Lung microvascular endothelial cell (primary cell): ENCODE data around the gene IGFALS. TPM values are rescaled to one million over a fixed set of nuclear protein-coding genes. Genes with fewer than 3 reads are reported as not detected.

Experiments
- DNase-seq, 2 donors: peaks; one replicate each; pipeline versions ENCODE4 v3.0.0 to v3.0.0-alpha.2; 2010; ENCODE audit warnings: low read depth in 2 of 2
- total RNA-seq: library from RNA; depleted of rRNA; stranded (reverse); fragments of >200 nt; gene quantifications from 2 replicates; pipeline ENCODE4 v1.2.1, GENCODE V29; 2014

IGFALS gene
- total RNA-seq, 1 donor from 2014 or later: not detected

DNA sequence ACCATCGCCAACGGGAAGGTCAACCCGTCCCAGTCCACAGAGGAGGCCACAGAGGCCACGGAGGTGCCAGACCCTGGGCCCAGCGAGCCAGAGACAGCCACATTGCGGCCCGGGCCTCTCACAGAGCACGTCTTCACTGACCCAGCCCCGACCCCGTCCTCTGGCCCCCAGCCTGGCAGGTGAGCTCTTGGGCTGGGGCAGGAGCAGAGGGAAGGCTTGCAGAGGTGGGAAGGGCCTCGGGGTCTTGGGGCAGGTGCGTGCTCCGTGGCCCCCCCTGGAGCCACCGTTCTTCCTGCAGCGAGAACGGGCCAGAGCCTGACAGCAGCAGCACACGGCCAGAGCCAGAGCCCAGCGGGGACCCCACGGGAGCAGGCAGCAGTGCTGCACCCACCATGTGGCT is 27.3 kb downstream of the IGFALS start:
- no peak for DNase-seq

DNA sequence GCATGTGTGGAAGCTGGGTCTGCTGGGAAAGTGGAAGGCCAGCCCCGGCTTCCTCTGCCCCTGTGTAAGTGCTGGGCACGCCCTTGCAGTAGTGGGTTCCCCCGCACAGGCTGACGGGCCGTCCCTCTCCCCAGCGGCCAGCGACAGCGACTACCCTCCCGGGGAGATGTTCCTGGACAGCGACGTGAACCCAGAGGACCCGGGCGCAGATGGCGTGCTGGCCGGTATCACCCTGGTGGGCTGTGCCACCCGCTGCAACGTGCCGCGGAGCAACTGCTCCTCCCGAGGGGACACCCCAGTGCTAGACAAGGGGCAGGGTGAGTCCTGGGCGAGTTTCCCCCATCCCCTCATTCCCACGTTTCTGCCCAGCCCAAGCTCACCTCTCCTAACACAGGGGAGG is 27.7 kb downstream of the IGFALS start:
- no peak for DNase-seq

DNA sequence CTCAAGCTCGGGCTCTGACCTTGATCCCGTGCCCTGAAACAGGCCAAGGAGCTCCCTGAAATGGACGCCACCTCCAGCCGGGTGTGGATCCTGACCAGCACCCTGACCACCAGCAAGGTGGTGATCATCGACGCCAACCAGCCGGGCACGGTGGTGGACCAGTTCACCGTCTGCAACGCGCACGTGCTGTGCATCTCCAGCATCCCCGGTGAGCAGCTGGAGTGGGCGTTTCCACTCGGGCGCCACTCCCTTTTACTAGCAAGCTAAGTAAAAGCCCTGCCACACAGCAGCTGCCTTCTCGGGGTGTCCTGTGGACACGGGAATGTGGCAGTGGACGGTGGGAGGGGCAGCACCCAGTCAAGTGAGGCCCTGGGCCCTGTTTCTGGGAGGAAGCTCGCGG is 28.5 kb downstream of the IGFALS start:
- DNase-seq: no peak

DNA sequence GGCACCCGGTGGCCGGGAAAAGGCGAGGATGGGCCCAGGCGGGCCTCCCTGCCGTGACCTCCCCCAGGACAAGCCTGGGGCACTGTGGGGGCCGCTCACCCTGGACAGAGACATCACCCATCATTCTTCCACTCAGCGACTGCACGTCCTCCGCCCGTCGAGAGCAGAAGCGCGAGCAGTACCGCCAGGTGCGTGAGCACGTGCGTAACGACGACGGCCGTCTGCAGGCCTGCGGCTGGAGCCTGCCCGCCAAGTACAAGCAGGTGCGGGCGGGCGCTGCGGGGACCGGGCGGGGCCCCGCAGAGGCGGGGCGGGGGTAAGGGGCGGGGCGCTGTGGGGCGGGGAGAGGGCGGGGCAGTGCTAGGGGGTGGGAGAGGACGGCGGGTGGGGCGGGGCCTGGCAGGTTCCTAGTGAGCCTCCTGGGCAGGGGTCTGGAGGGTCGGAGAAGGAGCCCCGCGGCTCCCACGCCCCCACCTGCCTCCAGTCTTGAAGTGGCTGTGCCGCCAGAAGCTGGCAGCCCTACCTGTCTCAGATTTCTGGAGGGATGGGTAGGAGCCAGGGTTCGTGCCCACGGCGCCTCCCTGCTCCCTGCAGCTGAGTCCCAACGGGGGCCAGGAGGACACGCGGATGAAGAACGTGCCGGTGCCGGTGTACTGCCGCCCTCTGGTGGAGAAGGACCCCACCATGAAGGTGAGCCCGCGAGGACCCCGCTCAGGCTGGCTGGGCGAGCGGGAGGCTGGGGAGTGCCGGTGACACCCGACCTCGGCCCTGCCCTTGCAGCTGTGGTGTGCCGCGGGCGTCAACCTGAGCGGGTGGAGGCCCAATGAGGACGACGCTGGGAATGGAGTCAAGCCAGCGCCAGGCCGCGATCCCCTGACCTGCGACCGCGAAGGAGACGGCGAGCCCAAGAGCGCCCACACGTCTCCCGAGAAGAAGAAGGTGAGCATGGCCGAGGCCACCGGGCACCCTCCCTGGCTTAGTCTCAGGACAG is 29.7 kb downstream of the IGFALS start:
- DNase-seq: peak; percentile 29 to 60

DNA sequence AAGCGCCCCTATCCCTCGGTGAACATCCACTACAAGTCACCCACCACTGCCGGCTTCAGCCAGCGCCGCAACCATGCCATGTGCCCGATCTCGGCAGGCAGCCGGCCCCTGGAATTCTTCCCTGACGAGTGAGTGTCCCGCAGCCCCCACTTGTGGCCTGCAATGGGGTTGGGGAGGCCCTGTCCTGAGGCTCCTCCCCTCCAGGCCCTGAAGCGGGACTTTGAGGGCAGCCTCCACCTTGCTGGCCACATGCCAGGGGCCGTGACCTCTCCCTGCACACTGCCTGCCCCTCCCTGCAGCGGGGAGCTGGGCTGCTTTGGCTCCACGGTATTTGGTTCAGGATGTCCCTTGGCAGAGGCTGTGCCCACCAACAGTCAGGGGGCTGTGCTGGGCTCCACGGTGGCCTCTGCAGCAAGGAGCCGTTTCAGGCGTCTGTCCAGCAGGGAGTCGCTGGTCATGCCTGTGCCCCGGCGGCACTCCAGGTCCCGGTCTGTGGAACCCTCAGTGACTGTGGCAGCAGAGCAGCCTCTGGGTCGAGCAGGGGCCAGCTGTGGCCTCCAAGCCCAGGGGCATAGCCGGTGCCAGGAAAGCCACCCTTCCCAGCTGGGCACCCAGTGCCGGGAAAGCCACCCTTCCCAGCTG is 30.5 kb downstream of the IGFALS start:
- no peak for DNase-seq

DNA sequence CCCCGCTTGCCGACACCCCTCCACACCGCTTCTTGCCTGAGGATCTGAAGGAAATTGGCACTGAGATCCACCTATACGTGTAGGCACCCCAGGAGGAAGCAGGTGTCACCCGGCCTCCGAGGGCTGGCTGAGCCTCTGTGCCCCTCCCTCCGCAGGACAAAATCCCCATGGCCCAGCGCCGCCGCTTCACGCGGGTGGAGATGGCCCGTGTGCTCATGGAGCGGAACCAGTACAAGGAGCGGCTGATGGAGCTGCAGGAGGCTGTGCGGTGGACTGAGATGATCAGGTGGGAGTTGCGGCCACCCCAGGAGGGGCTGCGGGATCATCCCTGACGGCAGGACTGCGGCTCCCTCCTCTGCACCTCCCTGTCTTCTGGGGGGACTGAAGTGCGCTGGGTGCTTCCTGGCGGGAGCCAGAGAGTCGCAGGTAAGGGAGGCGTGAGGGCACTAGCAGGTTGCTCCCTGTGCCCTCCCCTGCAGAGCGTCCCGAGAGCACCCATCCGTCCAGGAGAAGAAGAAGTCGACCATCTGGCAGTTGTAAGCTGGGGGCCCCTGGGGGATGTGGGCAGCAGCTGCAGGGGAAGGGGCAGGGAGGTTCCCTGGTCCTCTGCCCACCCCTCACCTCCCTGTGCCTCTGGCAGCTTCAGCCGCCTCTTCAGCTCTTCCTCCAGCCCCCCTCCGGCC is 31.2 kb downstream of the IGFALS start:
- no peak for DNase-seq

DNA sequence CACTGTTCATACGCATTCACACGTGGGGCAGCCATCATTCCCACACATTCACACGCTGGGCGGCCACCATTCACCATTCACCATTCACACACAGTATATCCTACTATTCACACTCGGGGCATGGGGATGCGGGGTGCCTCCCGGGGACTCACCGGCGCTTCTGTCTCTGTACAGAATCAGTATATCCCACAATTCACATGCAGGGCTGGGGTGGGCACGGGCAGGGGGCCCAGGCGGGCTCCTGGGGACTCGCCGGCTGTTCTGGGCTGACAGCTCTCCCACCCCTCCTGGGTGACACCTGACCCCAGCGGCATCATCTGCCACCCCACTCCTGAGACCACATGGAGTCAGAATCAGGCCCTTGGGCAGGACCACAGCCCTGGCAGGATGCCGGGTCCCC is 31.8 kb downstream of the IGFALS start:
- DNase-seq: no peak

DNA sequence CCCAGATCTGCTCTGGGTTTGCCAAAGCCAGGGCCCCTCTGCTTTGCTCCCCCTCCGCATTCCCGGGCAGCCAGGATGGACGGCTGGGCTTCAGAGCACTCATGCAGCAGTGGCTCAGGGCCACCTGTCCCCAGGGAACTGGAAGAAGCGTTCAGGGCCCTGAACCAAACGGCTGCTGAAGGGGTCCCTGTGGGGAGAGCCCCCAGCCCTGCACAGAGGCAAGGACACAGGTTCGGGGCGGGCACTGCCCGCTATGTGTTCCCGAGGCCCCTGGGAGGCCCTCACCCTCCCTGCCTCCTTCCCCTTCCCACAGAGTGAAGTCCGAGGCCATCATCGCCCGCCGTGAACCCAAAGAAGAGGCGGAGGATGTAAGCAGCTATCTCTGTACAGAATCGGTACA is 32.6 kb downstream of the IGFALS start:
- no peak for DNase-seq

DNA sequence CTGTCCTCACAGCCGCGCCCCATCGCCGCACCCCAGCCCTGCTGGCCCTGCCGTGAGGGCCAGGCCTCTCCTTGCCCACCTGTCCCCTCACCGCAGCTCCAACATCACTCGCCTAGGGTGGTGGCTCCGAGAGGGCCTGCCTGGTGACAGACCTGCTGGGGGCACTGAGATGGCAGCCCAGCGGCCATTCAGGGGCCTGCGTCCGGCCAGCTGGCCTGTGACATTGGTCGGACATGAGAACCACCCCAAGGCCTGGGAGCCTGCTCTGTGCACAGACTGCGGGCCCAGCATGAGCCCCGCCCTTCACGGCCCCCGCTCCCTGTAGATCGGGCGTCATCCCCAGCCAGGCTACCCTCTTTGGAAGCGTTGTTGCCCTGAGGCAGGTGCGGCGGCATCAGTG is 34.0 kb downstream of the IGFALS start:
- DNase-seq: no peak

DNA sequence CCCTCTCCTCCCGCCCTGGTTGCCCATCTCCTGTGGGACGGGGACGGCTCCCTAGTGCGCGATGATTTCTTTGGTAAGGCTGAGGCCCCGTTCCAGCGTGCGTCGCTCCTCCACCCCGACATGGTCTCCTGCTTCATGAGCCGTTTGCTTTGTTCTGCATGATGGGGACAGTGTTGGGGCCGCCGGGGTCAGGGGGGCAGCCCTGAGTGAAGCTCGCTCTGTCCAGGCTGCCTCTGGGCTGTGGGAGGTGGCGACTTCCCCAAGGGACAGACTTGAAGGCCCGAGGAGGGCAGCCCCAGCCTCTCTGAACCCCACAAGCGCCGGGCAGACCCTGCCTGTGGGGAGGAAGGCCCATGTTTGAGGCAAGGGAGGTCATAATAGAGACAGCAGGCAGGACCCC is 34.6 kb downstream of the IGFALS start:
- DNase-seq: no peak

DNA sequence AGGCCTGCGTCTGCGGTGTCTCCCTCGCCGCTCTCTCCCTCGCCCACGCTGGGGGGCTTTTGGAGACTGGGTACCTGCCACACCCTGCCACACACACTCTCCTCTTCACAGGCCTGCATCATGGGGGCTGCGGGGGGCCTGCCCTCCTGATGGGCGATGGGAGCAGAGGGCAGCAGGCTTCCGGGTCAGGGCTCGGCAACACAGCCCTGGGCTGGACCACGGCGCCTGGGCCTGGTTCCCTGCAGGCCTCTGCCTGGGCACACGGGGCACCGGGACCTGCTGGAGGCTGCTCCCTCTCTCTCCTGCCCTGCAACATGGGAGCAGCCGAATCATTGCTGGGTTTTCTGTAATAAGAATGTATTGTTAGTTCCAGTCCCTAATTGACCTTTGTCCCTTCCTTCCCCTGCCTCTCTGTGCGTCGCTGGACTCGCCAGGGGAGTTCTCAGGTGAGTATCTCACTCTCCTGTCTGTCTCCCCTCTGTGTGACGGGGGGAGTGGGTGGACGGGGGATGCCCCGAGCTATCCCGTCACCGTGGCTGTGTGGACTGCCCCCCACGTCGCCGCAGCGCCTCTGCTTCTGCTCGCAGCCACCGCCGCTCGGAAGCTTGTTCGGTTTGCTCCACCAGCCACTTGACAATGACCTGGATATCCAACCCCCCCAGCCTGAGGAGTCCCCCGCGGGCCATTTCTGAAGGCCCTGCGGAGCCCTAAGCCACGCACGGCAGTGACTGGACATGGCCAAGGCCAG is 35.6 kb downstream of the IGFALS start:
- DNase-seq: no peak

DNA sequence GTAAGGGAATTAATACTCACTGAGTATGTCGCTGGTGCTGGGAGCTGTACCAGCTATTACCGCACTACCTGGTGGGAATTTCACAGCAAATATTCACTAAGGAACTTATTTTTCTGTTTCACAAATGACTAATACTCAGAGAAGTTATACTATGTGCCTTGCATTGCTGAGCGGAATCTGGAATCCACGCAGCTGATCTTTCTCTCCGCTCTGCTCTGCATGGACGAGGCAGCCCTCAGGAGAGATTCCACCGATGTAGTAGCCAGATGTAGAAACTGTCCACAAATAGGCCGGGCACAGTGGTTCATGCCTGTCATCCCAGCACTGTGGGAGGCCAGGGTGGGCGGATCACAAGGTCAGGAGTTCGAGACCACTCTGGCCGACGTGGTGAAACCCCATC is 39.3 kb downstream of the IGFALS start:
- no peak for DNase-seq

DNA sequence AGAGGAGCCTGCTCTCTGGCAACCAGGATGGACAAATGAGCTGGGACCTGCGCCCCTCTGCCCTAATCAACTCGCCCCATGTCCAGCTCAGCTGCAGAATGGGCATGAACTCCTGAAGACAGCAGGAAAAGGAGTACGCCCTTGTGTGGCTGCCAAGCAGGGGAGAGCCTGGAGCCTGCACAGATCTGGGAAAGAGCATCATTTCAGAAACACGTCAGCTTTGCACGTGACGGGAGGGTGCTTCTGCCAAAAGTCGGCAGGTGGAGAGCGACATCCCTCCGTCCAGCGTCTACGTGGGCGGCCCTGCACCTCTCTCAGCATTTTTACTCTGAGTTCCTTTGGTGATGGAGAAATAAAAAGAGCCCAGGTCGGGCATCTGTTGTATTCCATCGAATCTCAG is 40.7 kb downstream of the IGFALS start:
- no peak for DNase-seq

DNA sequence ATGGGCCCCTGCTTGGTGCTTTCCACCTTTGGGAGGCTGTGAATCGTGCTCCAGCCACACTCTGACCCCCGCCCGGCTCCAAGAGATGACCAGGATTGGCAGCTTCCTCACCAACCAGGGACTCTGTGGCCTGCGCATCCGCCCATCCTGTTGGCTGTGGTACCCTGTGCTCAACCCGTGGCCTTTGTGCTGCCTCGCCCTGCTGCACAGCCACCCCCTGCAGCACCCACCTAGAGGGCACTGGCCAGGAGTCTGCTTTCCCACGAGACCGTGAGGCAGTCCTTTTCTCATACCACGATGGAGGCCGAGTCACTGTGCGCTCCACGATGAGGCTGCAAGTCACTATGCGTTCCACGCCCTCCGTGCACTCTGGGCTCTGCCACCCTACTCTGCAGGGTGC is 41.6 kb downstream of the IGFALS start:
- no peak for DNase-seq

DNA sequence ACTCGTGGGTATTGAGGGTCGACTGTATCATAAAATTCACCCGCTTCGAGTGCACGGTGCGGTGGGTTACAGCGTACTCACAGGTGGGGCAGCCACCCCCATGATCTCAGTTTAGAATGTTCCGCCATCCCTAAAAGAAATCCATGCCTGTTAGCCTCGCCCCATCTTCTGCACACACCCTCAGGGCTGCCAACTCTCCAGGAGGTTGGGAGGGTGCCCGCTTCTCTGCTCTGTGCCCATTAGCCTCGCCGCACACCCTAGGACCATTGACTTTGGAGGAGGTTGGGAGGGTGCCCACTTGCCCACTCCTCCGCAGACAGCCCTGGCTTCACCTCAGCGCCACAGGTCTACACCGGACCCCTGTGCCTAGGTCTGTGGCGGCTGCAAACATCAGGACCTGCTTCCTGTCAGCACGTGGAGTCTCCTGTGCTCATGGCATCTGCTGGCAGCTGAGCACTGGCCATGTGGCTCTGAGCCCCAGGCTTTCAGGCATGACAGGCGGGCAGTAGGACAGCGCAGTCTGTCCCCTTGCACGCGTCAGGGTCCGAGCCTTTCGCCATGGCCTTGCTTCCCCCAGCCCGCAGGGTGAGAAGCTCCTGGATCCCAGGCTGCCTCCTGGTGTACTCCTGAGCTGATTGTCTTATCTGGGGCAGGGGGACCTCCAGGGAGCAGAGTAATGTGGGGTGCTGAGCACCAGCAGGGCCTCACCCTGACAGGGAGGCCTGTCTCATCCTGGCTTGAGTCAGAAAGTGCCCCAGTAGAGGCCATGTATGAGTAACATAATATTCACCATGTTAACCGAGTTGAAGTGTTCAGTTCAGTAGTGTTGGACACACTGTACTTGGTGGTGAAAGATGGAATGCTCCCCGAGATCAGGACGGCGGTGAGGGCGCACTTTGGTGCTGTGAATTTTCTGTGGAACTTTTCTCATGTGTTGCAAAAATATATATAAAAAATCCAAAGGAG is 44.1 kb downstream of the IGFALS start:
- no peak for DNase-seq

DNA sequence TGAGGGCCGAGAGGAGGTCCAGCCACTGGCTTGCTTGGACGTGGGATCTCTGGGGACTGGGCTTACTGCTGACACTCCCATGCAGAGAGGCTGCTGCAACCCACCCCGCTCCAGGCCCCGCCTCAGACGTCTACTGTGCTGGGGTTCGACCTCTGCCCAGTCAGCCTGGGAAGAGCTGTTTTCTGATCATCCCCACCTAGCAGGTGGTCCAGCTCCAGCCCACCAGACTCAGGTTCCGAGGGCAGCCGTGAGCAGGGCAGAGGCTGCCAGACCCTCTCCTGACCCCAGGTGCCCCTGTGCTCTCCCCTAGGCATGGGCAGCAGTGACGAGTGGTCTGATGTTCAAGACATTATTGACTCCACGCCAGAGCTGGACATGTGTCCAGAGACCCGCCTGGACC is 45.6 kb downstream of the IGFALS start:
- no peak for DNase-seq

DNA sequence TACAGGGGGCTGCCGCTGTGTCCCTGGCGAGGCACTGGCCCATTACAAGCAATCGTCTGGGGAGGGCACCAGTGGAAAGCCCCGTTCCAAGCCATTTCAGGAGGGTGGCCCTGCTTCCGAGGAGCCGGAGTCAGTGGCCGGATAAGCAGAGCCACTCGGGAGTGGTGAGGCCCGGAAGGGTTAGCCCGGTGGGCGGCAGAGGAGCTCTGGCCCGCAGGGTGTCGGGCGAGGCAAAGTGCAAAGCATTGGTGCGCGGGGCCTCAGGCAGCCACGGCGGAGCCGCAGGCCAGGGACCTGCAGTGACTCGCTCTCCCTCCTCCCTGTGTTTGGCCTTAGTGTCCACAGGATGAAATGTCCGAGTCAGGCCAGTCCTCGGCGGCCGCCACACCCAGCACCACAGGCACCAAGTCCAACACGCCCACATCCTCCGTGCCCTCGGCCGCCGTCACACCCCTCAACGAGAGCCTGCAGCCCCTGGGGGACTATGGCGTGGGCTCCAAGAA is 46.8 kb downstream of the IGFALS start:
- DNase-seq: no peak

DNA sequence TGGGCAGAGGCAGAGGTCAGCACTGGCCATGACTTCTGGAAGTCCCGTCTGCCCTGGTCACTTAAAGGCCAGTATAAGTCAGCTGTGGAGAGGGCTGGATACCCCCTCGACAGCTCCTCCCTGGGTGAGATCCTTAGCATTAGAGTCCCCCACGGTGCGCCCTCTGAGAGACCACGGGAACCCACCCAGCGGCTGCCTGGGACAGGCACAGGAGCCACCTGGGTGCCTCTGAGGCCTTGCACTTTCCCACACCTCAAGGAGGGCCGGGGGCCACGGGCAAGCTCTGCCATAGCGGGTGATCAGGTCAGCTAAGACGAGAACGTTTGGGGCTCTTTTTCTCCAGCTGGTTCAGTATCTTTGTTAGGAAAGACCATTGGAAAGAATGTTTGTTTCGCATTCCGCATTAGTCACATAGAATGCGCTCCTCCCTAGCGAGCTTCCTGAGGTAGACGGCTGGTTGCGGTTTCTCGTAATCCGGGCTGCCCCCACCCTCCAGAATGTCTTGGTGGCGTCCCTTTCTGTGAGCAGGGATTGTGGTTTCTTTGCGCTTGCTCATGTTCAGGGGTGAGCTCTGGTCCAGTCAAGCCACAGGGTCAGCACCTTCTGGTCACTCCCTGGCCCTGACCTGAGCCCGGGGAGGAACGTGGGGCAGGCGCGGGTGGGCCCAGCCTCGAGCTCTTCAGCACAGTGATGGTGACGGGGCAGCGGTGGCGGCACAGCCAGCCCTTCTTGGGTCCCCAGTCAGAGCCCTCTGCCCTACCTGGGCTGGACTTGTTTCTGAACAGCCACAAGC is 47.4 kb downstream of the IGFALS start:
- no peak for DNase-seq

DNA sequence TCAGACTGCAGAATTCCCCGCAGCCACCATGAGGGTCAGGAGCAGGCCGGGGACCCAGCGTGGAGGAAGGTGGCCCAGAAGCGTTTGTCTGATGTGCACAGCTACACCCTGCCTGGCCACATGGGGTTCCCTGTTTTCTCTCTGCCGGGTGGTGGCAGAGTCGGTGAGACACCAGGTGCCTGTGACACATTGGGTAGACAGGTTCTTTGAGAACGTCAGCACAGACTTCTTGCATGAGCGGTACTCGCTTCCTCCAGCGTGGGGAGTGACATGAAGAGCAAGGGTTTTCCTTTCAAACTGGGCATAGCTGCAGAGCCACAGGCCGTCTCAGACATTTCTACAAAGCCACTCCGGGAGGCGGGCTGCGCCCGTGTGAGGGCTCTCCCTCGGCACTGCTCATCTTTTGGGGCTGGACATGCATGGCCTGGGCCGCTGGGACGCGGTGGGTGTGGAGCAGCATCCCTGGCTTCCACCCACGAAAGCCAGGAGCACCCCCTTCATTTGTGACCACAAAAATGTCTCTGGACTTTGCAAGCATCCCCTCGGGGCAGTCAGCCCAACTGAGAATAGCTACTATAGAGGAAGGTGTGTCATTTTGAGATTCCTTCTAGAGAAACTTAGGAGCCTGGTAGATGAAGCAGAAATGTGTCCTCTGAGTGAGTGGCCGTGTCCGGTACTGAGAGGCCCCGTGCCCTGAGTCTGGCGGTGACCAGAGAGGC is 48.2 kb downstream of the IGFALS start:
- no peak for DNase-seq
